ENCODE measurements around the gene PTPN4. TPM values are rescaled to one million over a fixed set of nuclear protein-coding genes. Genes with fewer than 3 reads are reported as not detected.
"Not testable (repeated sequence)": the region's sequence is repeated elsewhere in the genome, so short reads cannot be mapped to it uniquely, and the experiment has no call there.

PTPN4 gene
- total RNA-seq, 1 experiment from 2014 or later = 42.2 TPM

DNA sequence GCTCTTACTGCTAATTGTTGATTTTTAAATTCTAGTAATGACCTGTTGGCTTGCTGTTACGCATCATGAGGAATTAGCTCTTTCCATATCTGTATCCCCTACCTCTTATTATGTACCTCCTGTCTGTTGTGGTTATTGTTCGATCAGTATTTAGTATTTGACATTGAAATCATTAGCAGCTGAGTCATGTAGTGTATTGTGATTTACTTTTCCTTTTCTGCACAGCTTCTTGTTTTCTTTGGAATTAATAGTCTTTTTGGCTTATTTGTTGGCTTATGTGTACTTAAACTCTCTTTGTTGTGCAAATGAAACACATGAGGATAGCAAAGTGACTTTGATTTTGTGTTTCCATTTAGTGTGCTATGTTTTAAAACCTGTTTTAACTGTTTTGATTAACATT lies 257.5 kb downstream of the PTPN4 start:
- POLR2A ChIA-PET (ENCODE audit: low non-redundant PET) = no interaction called here
- Histone ChIP-seq H3K36me3 (ENCODE audit: insufficient read depth, low read length, poor library complexity, severe bottlenecking) (no peaks in the 10 kb centered on the region), H3K9me3 (ENCODE audit: low read depth, low read length, poor library complexity, severe bottlenecking) (no peaks in the 10 kb centered on the region), H3K27ac (ENCODE audit: low read depth, low read length, poor library complexity, severe bottlenecking) (no peak overlapping the region), H3K4me1 (ENCODE audit: insufficient read depth, low read length, poor library complexity, severe bottlenecking) (peaks cover 7% of the 10 kb centered on the region), H3K4me3 (ENCODE audit: low read depth, low read length, poor library complexity, severe bottlenecking) (no peak overlapping the region), H3K27me3 (replicated peaks; ENCODE audit: insufficient read depth, low read depth, low read length, poor library complexity) (no peaks in the 10 kb centered on the region)
- CTCF ChIA-PET = no interaction called here
- TF ChIP-seq, protein P1, sequence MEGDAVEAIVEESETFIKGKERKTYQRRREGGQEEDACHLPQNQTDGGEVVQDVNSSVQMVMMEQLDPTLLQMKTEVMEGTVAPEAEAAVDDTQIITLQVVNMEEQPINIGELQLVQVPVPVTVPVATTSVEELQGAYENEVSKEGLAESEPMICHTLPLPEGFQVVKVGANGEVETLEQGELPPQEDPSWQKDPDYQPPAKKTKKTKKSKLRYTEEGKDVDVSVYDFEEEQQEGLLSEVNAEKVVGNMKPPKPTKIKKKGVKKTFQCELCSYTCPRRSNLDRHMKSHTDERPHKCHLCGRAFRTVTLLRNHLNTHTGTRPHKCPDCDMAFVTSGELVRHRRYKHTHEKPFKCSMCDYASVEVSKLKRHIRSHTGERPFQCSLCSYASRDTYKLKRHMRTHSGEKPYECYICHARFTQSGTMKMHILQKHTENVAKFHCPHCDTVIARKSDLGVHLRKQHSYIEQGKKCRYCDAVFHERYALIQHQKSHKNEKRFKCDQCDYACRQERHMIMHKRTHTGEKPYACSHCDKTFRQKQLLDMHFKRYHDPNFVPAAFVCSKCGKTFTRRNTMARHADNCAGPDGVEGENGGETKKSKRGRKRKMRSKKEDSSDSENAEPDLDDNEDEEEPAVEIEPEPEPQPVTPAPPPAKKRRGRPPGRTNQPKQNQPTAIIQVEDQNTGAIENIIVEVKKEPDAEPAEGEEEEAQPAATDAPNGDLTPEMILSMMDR (conservative IDR thresholded peaks at IDR 0.05; ENCODE audit: low read depth, low read length) = no peak
- TF ChIP-seq EZH2 (IDR thresholded peaks at IDR 0.05; ENCODE audit: borderline replicate concordance, low read depth, low read length, poor library complexity, severe bottlenecking) = no peak
- intact Hi-C loops (cut with micrococcal nuclease; ENCODE audit: unreplicated experiment) = no loop called here
- DNase-seq (ENCODE audit: low spot score) = no peak
- no TSS peak for BruUV-seq (replicated peaks)

DNA sequence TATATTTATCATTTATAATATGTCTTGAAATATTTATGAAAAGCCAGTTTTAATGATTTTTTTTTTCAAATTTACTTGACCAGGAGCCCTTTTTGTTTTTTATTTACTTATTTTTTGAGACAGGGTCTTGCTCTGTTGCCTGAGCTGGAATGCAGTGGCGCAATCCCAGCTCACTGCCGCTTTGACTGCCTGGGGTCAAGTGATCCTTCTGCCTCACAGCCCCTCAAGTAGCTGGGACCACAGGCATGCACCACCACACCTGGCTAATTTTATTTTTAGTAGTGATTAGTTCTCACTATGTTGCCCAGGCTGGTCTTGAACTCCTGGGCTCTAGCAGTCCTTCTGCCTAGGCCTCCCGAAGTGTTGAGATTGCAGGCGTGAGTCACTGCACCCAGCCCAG lies 258.8 kb downstream of the PTPN4 start:
- BruUV-seq (replicated peaks) = no TSS peak
- Histone ChIP-seq H3K4me3 (ENCODE audit: low read depth, low read length, poor library complexity, severe bottlenecking) (no peak overlapping the region), H3K27ac (ENCODE audit: low read depth, low read length, poor library complexity, severe bottlenecking) (no peak overlapping the region), H3K27me3 (replicated peaks; ENCODE audit: insufficient read depth, low read depth, low read length, poor library complexity) (no peaks in the 10 kb centered on the region), H3K9me3 (ENCODE audit: low read depth, low read length, poor library complexity, severe bottlenecking) (no peaks in the 10 kb centered on the region), H3K36me3 (ENCODE audit: insufficient read depth, low read length, poor library complexity, severe bottlenecking) (no peaks in the 10 kb centered on the region), H3K4me1 (ENCODE audit: insufficient read depth, low read length, poor library complexity, severe bottlenecking) (peaks cover 7% of the 10 kb centered on the region)
- no peak for DNase-seq (ENCODE audit: low spot score)
- ChIA-PET CTCF (no interaction called here), POLR2A (ENCODE audit: low non-redundant PET) (interaction anchor here (0.5 to 0.6 kb wide), 3 partner anchors 11 to 1631 kb away, joined by 3 read pairs; partner anchors contain the start of gene CLASP1)
- TF ChIP-seq EZH2 (IDR thresholded peaks at IDR 0.05; ENCODE audit: borderline replicate concordance, low read depth, low read length, poor library complexity, severe bottlenecking) = no peak
- TF ChIP-seq, protein P1 (conservative IDR thresholded peaks at IDR 0.05; ENCODE audit: low read depth, low read length) = no peak
- intact Hi-C loops (cut with micrococcal nuclease; ENCODE audit: unreplicated experiment) = no loop called here

DNA sequence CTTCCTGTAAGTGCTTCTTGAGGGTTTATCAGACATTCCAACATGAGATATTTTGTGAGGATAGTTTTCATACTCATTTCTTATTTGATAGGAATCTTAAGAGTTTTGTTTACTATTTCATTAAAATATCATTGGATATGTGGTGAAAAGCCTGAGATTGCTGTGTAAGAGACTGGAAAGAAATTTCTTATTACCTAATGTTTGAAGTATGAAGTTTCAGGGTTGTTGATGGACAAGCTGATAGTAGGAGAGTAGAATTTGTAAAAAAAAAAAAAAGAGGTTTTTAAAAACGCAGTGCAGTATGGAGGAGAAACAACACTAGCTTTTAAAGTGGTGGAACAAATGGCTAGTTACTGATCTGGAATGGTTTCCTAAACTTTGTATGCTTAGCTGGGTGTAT lies 260.8 kb downstream of the PTPN4 start:
- ChIA-PET POLR2A (ENCODE audit: low non-redundant PET) (no interaction called here), CTCF (no interaction called here)
- H3K4me3 ChIP-seq (ENCODE audit: low read depth, low read length, poor library complexity, severe bottlenecking) = no peak overlapping the region
- intact Hi-C loops (cut with micrococcal nuclease; ENCODE audit: unreplicated experiment) = no loop called here
- H3K9me3 ChIP-seq (ENCODE audit: low read depth, low read length, poor library complexity, severe bottlenecking) = no peaks in the 10 kb centered on the region
- BruUV-seq (replicated peaks) = no TSS peak
- H3K27ac ChIP-seq (ENCODE audit: low read depth, low read length, poor library complexity, severe bottlenecking) = no peak overlapping the region
- no peaks in the 10 kb centered on the region for H3K36me3 ChIP-seq (ENCODE audit: insufficient read depth, low read length, poor library complexity, severe bottlenecking)
- no peak for DNase-seq (ENCODE audit: low spot score)
- H3K27me3 ChIP-seq (replicated peaks; ENCODE audit: insufficient read depth, low read depth, low read length, poor library complexity) = no peaks in the 10 kb centered on the region
- H3K4me1 ChIP-seq (ENCODE audit: insufficient read depth, low read length, poor library complexity, severe bottlenecking) = no peaks in the 10 kb centered on the region
- TF ChIP-seq, protein P1 (conservative IDR thresholded peaks at IDR 0.05; ENCODE audit: low read depth, low read length) = no peak
- no peak for TF ChIP-seq EZH2 (IDR thresholded peaks at IDR 0.05; ENCODE audit: borderline replicate concordance, low read depth, low read length, poor library complexity, severe bottlenecking)

DNA sequence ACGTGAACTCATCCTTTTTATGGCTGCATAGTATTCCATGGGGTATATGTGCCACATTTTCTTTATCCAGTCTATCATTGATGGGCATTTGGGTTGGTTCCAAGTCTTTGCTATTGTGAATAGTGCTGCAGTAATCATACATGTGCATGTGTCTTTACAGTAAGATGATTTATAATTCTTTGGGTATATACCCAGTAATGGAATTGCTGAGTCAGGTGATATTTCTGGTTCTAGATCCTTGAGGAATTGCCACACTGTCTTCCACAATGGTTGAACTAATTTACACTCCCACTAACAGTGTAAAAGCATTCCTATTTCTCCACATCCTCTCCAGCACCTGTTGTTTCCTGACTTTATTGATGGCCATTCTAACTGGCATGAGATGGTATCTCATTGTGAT lies 262.8 kb downstream of the PTPN4 start:
- H3K27ac ChIP-seq (ENCODE audit: low read depth, low read length, poor library complexity, severe bottlenecking); intact Hi-C loops (cut with micrococcal nuclease; ENCODE audit: unreplicated experiment); CTCF ChIA-PET; POLR2A ChIA-PET (ENCODE audit: low non-redundant PET); H3K27me3 ChIP-seq (replicated peaks; ENCODE audit: insufficient read depth, low read depth, low read length, poor library complexity); BruUV-seq (replicated peaks); H3K4me1 ChIP-seq (ENCODE audit: insufficient read depth, low read length, poor library complexity, severe bottlenecking); H3K4me3 ChIP-seq (ENCODE audit: low read depth, low read length, poor library complexity, severe bottlenecking); DNase-seq (ENCODE audit: low spot score); H3K9me3 ChIP-seq (ENCODE audit: low read depth, low read length, poor library complexity, severe bottlenecking); H3K36me3 ChIP-seq (ENCODE audit: insufficient read depth, low read length, poor library complexity, severe bottlenecking): not testable (repeated sequence)

All from A673 (cell line).